Prostate gland (tissue), 2 donors: ENCODE measurements around the gene BRD3OS. TPM values are rescaled to one million over a fixed set of nuclear protein-coding genes. Genes with fewer than 3 reads are reported as not detected.

Source experiments
- DNase-seq: peaks from one replicate; pipeline ENCODE4 v3.0.0-alpha.2; 2019; ENCODE audit warnings: low spot score
- H3K27ac ChIP-seq, 2 donors: fragments of 200-600 bp; sonication (generic); 2 replicates each; pipeline ENCODE4 v1.5.1; 2017 to 2019
- H3K27me3 ChIP-seq: fragments of 200-600 bp; sonication (generic); replicated peaks from 2 replicates; pipeline ENCODE4 v1.5.1; 2019; ENCODE audit not compliant: insufficient read depth
- H3K36me3 ChIP-seq, 2 donors: fragments of 200-600 bp; sonication (generic); 1 replicate in 1 of 2; 2 replicates in 1 of 2; pipeline versions ENCODE4 v1.5.1 to v1.8.1; 2017 to 2019
- H3K4me1 ChIP-seq: fragments of 200-600 bp; sonication (generic); replicated peaks from 2 replicates; pipeline ENCODE4 v1.5.1; 2019
- H3K4me3 ChIP-seq, 2 donors: fragments of 200-600 bp; sonication (generic); 2 replicates each; pipeline ENCODE4 v1.5.1; 2017 to 2019
- H3K9me3 ChIP-seq: fragments of 200-600 bp; sonication (generic); 2 replicates; pipeline ENCODE4 v1.5.1; 2017
- POLR2A ChIP-seq: fragments of 450-650 bp; IDR thresholded peaks from one replicate; pipeline ENCODE4 v1.6.1; 2016; ENCODE audit warnings: antibody characterized with exemption, mild to moderate bottlenecking
- POLR2AphosphoS5 ChIP-seq: sonication (generic); formaldehyde crosslinking; IDR thresholded peaks from one replicate; pipeline ENCODE4 v1.6.1; 2017; ENCODE audit warnings: antibody characterized with exemption
- WGBS: methylation state at CpG from one replicate; pipeline ENCODE4 v1.1.5; 2018; 5-methylcytosine and 5-hydroxymethylcytosine counted together
- intact Hi-C: fragments of 100-400 bp; cut with DNase I; formaldehyde crosslinking; loops from one replicate; pipeline ENCODE4 v1.14.2; 2022
- total RNA-seq, 2 donors: library from RNA; depleted of rRNA; stranded (reverse); fragments of >200 nt; gene quantifications; one replicate each; pipeline ENCODE4 v1.1.0, GENCODE V29; 2016
- TF ChIP-seq, protein P1 (sequence below), 4 experiments: fragments of 200-600 bp in 2 of 4; fragments of 450-650 bp in 2 of 4; sonication (generic) in 2 of 4; IDR thresholded peaks; 1 replicate in 3 of 4; 2 replicates in 1 of 4; pipeline ENCODE4 v1.5.1; 2016 to 2019; ENCODE audit warnings: antibody characterized with exemption in 4 of 4, mild to moderate bottlenecking in 2 of 4, moderate library complexity in 2 of 4

The BRD3OS gene
- total RNA-seq, 2 donors from 2014 or later, result 16.2 to 30.1 TPM

DNA sequence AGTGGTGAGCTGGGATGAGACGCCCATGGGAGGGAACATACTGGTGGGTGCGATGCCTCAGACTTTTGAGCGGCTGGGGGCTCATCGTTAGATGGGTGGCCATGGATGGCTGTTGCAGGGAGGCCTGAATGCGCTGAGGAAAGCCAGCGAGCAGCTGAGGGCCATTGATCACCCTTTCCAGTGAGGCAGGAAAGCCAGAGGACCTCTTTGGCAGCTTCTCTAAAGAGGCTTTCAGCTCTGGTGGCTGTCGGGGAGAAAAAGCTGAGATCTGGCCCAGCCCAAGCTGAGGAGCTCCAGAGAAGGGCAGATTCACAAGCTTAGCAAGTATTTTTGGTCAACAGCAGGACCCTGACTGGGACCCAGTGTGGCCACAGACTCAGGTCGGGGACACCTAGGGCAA lies 19.9 kb upstream of the BRD3OS start:
- DNase-seq, result no peak
- intact Hi-C loops, result no loop called here
- 85% methylated on average over 8 of the region's 8 CpGs for WGBS

DNA sequence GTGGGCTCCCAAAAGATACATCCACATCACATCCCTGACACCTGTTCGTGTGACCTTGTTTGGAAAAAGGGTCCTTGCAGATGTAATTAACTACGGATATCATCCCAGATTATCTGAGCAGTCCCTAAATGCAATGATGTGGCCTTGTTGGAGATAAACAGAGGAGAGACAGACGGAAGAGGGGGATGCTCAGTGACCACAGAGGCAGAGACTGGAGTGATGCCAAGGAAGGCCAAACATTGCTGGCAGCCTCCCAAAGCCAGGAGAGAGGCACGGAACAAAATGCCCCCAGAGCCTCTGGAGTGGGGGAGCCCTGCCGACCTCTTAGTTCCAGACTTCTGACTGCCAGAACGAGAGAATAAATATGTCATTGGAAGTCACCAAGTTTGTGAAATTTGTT lies 18.1 kb upstream of the BRD3OS start:
- H3K4me1 ChIP-seq, result no peaks in the 10 kb centered on the region
- H3K27me3 ChIP-seq, result no peaks in the 10 kb centered on the region
- H3K4me3 ChIP-seq, result no peak overlapping the region
- H3K36me3 ChIP-seq, result no peaks in the 10 kb centered on the region
- no peak overlapping the region for H3K27ac ChIP-seq
- TF ChIP-seq POLR2AphosphoS5 (no peak), POLR2A (no peak)
- TF ChIP-seq, protein P1, sequence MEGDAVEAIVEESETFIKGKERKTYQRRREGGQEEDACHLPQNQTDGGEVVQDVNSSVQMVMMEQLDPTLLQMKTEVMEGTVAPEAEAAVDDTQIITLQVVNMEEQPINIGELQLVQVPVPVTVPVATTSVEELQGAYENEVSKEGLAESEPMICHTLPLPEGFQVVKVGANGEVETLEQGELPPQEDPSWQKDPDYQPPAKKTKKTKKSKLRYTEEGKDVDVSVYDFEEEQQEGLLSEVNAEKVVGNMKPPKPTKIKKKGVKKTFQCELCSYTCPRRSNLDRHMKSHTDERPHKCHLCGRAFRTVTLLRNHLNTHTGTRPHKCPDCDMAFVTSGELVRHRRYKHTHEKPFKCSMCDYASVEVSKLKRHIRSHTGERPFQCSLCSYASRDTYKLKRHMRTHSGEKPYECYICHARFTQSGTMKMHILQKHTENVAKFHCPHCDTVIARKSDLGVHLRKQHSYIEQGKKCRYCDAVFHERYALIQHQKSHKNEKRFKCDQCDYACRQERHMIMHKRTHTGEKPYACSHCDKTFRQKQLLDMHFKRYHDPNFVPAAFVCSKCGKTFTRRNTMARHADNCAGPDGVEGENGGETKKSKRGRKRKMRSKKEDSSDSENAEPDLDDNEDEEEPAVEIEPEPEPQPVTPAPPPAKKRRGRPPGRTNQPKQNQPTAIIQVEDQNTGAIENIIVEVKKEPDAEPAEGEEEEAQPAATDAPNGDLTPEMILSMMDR (IDR thresholded peaks at IDR 0.05), result no peak
- no peak for DNase-seq
- 47% methylated on average over 6 of the region's 6 CpGs for WGBS
- no peaks in the 10 kb centered on the region for H3K9me3 ChIP-seq
- intact Hi-C loops, result no loop called here

More for the DNA sequence above, 19.9 kb upstream of the BRD3OS start:
- H3K36me3 ChIP-seq, result no peaks in the 10 kb centered on the region
- no peak overlapping the region for H3K4me3 ChIP-seq
- no peaks in the 10 kb centered on the region for H3K4me1 ChIP-seq
- no peak overlapping the region for H3K27ac ChIP-seq
- H3K27me3 ChIP-seq, result no peaks in the 10 kb centered on the region
- H3K9me3 ChIP-seq, result no peaks in the 10 kb centered on the region
- TF ChIP-seq, protein P1 (IDR thresholded peaks at IDR 0.05), result no peak
- no peak for TF ChIP-seq POLR2A
- no peak for TF ChIP-seq POLR2AphosphoS5

DNA sequence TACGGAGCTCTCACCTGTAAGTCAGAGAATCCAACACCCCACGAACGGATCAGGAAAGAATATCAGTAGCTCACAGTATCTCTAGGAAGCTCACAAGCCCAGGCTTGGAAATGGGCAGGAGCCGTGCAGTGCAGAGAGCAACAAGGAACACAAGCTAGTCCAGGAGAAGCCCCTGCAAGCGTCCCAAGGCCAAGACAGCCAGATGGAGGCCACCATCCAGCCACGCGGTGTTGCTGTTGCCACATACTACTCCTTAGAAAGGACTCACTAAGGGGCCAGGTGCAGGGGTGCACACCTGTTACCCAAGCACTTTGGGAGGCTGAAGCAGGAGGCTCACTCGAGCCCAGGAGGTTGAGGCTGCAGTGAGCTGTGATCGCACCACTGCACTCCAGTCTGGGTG lies 17.7 kb upstream of the BRD3OS start:
- H3K4me1 ChIP-seq, result no peaks in the 10 kb centered on the region
- TF ChIP-seq POLR2A, result no peak
- TF ChIP-seq, protein P1 (IDR thresholded peaks at IDR 0.05), result no peak
- TF ChIP-seq POLR2AphosphoS5, result no peak
- H3K36me3 ChIP-seq, result no peaks in the 10 kb centered on the region
- no peaks in the 10 kb centered on the region for H3K27me3 ChIP-seq
- no peak overlapping the region for H3K4me3 ChIP-seq
- intact Hi-C loops, result no loop called here
- no peak for DNase-seq
- 80% methylated on average over 9 of the region's 9 CpGs for WGBS
- no peak overlapping the region for H3K27ac ChIP-seq
- no peaks in the 10 kb centered on the region for H3K9me3 ChIP-seq

DNA sequence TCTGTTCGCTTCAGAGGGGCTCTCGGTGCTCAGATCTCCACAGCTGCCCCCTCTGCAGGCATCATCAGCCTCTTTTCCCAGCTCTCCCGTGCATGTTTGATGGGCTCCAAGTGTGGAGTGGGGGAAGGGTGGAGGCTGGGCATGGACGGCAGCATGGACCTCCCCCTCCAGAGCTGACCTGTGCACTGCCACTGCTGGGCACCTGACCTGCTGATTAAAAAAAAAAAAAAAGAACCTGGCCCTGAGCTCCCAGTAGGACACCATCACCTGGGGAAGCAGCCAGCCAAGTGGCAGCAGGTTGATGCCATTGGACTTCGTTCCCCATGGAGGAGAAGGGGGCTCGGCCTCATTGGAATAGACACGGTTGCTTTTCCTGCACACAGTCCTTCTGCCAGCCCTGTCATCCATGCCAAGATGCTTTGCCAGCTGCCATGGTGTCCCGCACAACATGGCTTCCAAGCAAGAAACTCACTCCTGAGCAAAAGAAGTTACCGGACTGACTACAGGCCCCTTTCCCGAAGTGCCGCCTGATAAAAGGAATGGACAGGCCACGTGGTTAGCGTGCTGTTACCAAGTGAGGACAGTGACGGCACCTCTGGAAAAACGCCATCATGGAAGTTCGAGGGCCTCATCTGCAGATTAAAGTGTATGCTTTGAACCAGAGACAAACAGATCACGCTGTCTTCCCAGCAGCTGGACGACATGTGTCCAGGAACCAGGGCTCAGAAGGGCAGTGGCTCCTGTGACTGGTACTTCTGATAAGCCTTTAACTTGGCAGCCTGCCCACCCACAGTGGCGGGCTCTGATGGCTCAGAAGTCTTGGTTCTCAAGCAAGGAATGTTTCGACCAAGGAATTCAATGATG lies 14.7 kb upstream of the BRD3OS start:
- H3K4me1 ChIP-seq, result no peaks in the 10 kb centered on the region

More for the DNA sequence above, 14.7 kb upstream of the BRD3OS start:
- Histone ChIP-seq H3K27ac (no peak overlapping the region), H3K9me3 (no peaks in the 10 kb centered on the region), H3K27me3 (no peaks in the 10 kb centered on the region), H3K4me3 (no peak overlapping the region), H3K36me3 (no peaks in the 10 kb centered on the region)
- intact Hi-C loops, result no loop called here
- DNase-seq, result no peak
- no peak for TF ChIP-seq POLR2A
- TF ChIP-seq POLR2AphosphoS5, result no peak
- TF ChIP-seq, protein P1 (IDR thresholded peaks at IDR 0.05), result no peak
- 82% methylated on average over 20 of the region's 20 CpGs for WGBS
